Activated B cell treated with CpG ODN at 0.5 μM for 24 hours (primary cell): Measurements from ENCODE around the gene TMEM117. TPM values are rescaled to one million over a fixed set of nuclear protein-coding genes. Genes with fewer than 3 reads are reported as not detected.

Experiments
- ATAC-seq: fragments of 200-7000 bp; cut with Tn5 transposase; one replicate; pipeline ENCODE4 v1.10.0; 2021; ENCODE audit warnings: low read depth, mild to moderate bottlenecking, moderate library complexity
- CTCF ChIA-PET: fragments of 350-600 bp; sonication (Branson Sonifier 250); formaldehyde crosslinking; loops from one replicate; lab custom pipeline; 2021; ENCODE audit warnings: antibody characterized with exemption; lab: Charles Lee
- POLR2A ChIA-PET: fragments of 350-600 bp; sonication (Branson Sonifier 250); formaldehyde crosslinking; loops from one replicate; lab custom pipeline; 2021; ENCODE audit warnings: antibody characterized with exemption; lab: Charles Lee
- DNase-seq: peaks from one replicate; pipeline ENCODE4 v3.0.0; 2022
- H3K27ac Mint-ChIP-seq: one replicate; pipeline ENCODE4 v1.8.0; 2020; ENCODE audit warnings: mixed read lengths
- H3K27me3 Mint-ChIP-seq: one replicate; pipeline ENCODE4 v1.8.0; 2021; ENCODE audit warnings: mixed read lengths
- H3K36me3 Mint-ChIP-seq: one replicate; pipeline ENCODE4 v1.8.0; 2021; ENCODE audit warnings: low read depth, mixed read lengths
- H3K4me1 Mint-ChIP-seq: one replicate; pipeline ENCODE4 v1.8.0; 2021; ENCODE audit warnings: mixed read lengths
- H3K4me3 Mint-ChIP-seq: one replicate; pipeline ENCODE4 v1.8.0; 2020; ENCODE audit warnings: mild to moderate bottlenecking, mixed read lengths
- H3K9me3 Mint-ChIP-seq: one replicate; pipeline ENCODE4 v1.8.0; 2020; ENCODE audit warnings: mixed read lengths
- CTCF ChIP-seq: fragments of 200-600 bp; IDR thresholded peaks from one replicate; pipeline ENCODE4 v1.8.0; 2022; ENCODE audit warnings: antibody characterized with exemption, mild to moderate bottlenecking
- intact Hi-C: fragments of 100-400 bp; cut with micrococcal nuclease; formaldehyde crosslinking; loops from one replicate; pipeline ENCODE4 v1.15.1; 2024
- total RNA-seq: library from RNA; stranded (reverse); gene quantifications from 2 replicates; pipeline ENCODE4 v1.2.3, GENCODE V29; 2022

Gene TMEM117
- total RNA-seq, 1 donor from 2014 or later = 4.8 TPM

GRCh38 chr12:44076871-44077270, 241.0 kb downstream of the TMEM117 start:
- H3K4me1 Mint-ChIP-seq = no peaks in the 10 kb centered on the region
- H3K9me3 Mint-ChIP-seq = peaks cover 2% of the 10 kb centered on the region
- no peaks in the 10 kb centered on the region for H3K27me3 Mint-ChIP-seq
- ChIA-PET CTCF (no interaction called here), POLR2A (no interaction called here)
- H3K4me3 Mint-ChIP-seq = no peak overlapping the region
- no peak for DNase-seq
- intact Hi-C loops = no loop called here
- ATAC-seq = no peak
- no peak overlapping the region for H3K27ac Mint-ChIP-seq
- peaks cover 4% of the 10 kb centered on the region for H3K36me3 Mint-ChIP-seq
- no peak for TF ChIP-seq CTCF

GRCh38 chr12:44077294-44077693, 241.4 kb downstream of the TMEM117 start:
- Mint-ChIP-seq H3K27me3 (no peaks in the 10 kb centered on the region), H3K9me3 (peaks cover 2% of the 10 kb centered on the region), H3K36me3 (peaks cover 4% of the 10 kb centered on the region), H3K27ac (no peak overlapping the region), H3K4me3 (no peak overlapping the region), H3K4me1 (no peaks in the 10 kb centered on the region)
- TF ChIP-seq CTCF = no peak
- ChIA-PET CTCF (no interaction called here), POLR2A (no interaction called here)
- intact Hi-C loops = no loop called here
- DNase-seq (no peak), ATAC-seq (no peak)

GRCh38 chr12:44078273-44078672, 242.4 kb downstream of the TMEM117 start:
- peaks cover 2% of the 10 kb centered on the region for H3K9me3 Mint-ChIP-seq
- H3K4me3 Mint-ChIP-seq = no peak overlapping the region
- no peaks in the 10 kb centered on the region for H3K4me1 Mint-ChIP-seq
- no peaks in the 10 kb centered on the region for H3K27me3 Mint-ChIP-seq
- ChIA-PET CTCF (no interaction called here), POLR2A (no interaction called here)
- peaks cover 4% of the 10 kb centered on the region for H3K36me3 Mint-ChIP-seq
- intact Hi-C loops = no loop called here
- H3K27ac Mint-ChIP-seq = no peak overlapping the region
- no peak for ATAC-seq
- DNase-seq = no peak
- no peak for TF ChIP-seq CTCF

GRCh38 chr12:44088647-44089046, 252.8 kb downstream of the TMEM117 start:
- DNase-seq (no peak), ATAC-seq (no peak)
- H3K27me3 Mint-ChIP-seq = no peaks in the 10 kb centered on the region
- CTCF ChIA-PET = no interaction called here
- no peak overlapping the region for H3K4me3 Mint-ChIP-seq
- POLR2A ChIA-PET = no interaction called here
- intact Hi-C loops = no loop called here
- no peaks in the 10 kb centered on the region for H3K4me1 Mint-ChIP-seq
- H3K36me3 Mint-ChIP-seq = no peaks in the 10 kb centered on the region
- TF ChIP-seq CTCF = no peak
- no peak overlapping the region for H3K27ac Mint-ChIP-seq
- no peaks in the 10 kb centered on the region for H3K9me3 Mint-ChIP-seq

- peaks cover 4% of the 10 kb centered on the region for H3K9me3 Mint-ChIP-seq
- intact Hi-C loops = no loop called here
- no peaks in the 10 kb centered on the region for H3K27me3 Mint-ChIP-seq
- DNase-seq (no peak), ATAC-seq (no peak)
- ChIA-PET POLR2A (no interaction called here), CTCF (no interaction called here)
- no peak overlapping the region for H3K4me3 Mint-ChIP-seq
- H3K27ac Mint-ChIP-seq = no peak overlapping the region
- no peaks in the 10 kb centered on the region for H3K4me1 Mint-ChIP-seq
- H3K36me3 Mint-ChIP-seq = peaks cover 3% of the 10 kb centered on the region
- no peak for TF ChIP-seq CTCF
Observed at GRCh38 chr12:44091948-44092606, 256.2 kb downstream of the TMEM117 start.
